Measurements from ENCODE around the gene C1orf53. TPM values are rescaled to one million over a fixed set of nuclear protein-coding genes. Genes with fewer than 3 reads are reported as not detected.
"Not testable (repeated sequence)": the region's sequence is repeated elsewhere in the genome, so short reads cannot be mapped to it uniquely, and the experiment has no call there.

C1orf53 gene
- total RNA-seq, 4 donors from 2014 or later, result 1.9 to 11.0 (median 5.0) TPM; not detected in 1

- H3K27me3 ChIP-seq, result no peaks in the 10 kb centered on the region
- no peaks in the 10 kb centered on the region for H3K4me1 ChIP-seq
- no peak for TF ChIP-seq POLR2A (IDR thresholded peaks at IDR 0.05)
- TF ChIP-seq CTCF (IDR thresholded peaks at IDR 0.05), result no peak
- H3K36me3 ChIP-seq, result no peaks in the 10 kb centered on the region
- intact Hi-C loops (cut with DNase I; ENCODE audit: low total_unique reads), result no loop called here
- DNase-seq, result no peak
- H3K27ac ChIP-seq, result no peak overlapping the region
- H3K9me3 ChIP-seq, result no peaks in the 10 kb centered on the region
- no peak overlapping the region for H3K4me3 ChIP-seq
These were observed 39.8 kb upstream of the C1orf53 start for GRCh38 chr1:197862671-197863070.

GRCh38 chr1:197865809-197866208 is 36.6 kb upstream of the C1orf53 start:
- Histone ChIP-seq H3K4me1 (no peaks in the 10 kb centered on the region), H3K9me3 (no peaks in the 10 kb centered on the region), H3K4me3 (no peak overlapping the region), H3K36me3 (no peaks in the 10 kb centered on the region), H3K27ac (no peak overlapping the region), H3K27me3 (no peaks in the 10 kb centered on the region)
- no peak for TF ChIP-seq CTCF (IDR thresholded peaks at IDR 0.05)
- TF ChIP-seq POLR2A (IDR thresholded peaks at IDR 0.05), result no peak
- DNase-seq, result no peak
- intact Hi-C loops (cut with DNase I; ENCODE audit: low total_unique reads), result no loop called here

GRCh38 chr1:197868751-197869489 is 33.5 kb upstream of the C1orf53 start:
- no peak overlapping the region for H3K4me3 ChIP-seq
- no peak for DNase-seq
- intact Hi-C loops (cut with DNase I; ENCODE audit: low total_unique reads), result no loop called here
- no peaks in the 10 kb centered on the region for H3K9me3 ChIP-seq
- TF ChIP-seq POLR2A (IDR thresholded peaks at IDR 0.05) (no peak), CTCF (IDR thresholded peaks at IDR 0.05) (peak in 2 of 4 experiments; percentile 10 to 23)
- H3K4me1 ChIP-seq, result no peaks in the 10 kb centered on the region
- no peak overlapping the region for H3K27ac ChIP-seq
- H3K36me3 ChIP-seq, result no peaks in the 10 kb centered on the region
- no peaks in the 10 kb centered on the region for H3K27me3 ChIP-seq

- Histone ChIP-seq H3K27me3 (no peaks in the 10 kb centered on the region), H3K9me3 (no peaks in the 10 kb centered on the region), H3K36me3 (no peaks in the 10 kb centered on the region), H3K27ac (no peak overlapping the region), H3K4me1 (no peaks in the 10 kb centered on the region), H3K4me3 (no peak overlapping the region)
- TF ChIP-seq POLR2A (IDR thresholded peaks at IDR 0.05) (no peak), CTCF (IDR thresholded peaks at IDR 0.05) (no peak)
- no peak for DNase-seq
- intact Hi-C loops (cut with DNase I; ENCODE audit: low total_unique reads), result no loop called here
These were observed 32.8 kb upstream of the C1orf53 start for GRCh38 chr1:197869490-197870077.

GRCh38 chr1:197876894-197877293 is 25.5 kb upstream of the C1orf53 start:
- no peaks in the 10 kb centered on the region for H3K36me3 ChIP-seq
- H3K27ac ChIP-seq, result no peak overlapping the region
- intact Hi-C loops (cut with DNase I; ENCODE audit: low total_unique reads), result no loop called here
- H3K9me3 ChIP-seq, result peaks cover 0 to 4% of the 10 kb centered on the region in 2 donors
- no peaks in the 10 kb centered on the region for H3K4me1 ChIP-seq
- DNase-seq, result no peak
- H3K27me3 ChIP-seq, result no peaks in the 10 kb centered on the region
- TF ChIP-seq POLR2A (IDR thresholded peaks at IDR 0.05) (no peak), CTCF (IDR thresholded peaks at IDR 0.05) (no peak)
- no peak overlapping the region for H3K4me3 ChIP-seq

GRCh38 chr1:197880385-197880784 is 22.0 kb upstream of the C1orf53 start:
- H3K27ac ChIP-seq; intact Hi-C loops (cut with DNase I; ENCODE audit: low total_unique reads); H3K9me3 ChIP-seq; DNase-seq; H3K4me1 ChIP-seq; H3K27me3 ChIP-seq; H3K36me3 ChIP-seq; H3K4me3 ChIP-seq: not testable (repeated sequence)

GRCh38 chr1:197882241-197882640 is 20.2 kb upstream of the C1orf53 start:
- H3K27ac ChIP-seq; DNase-seq; intact Hi-C loops (cut with DNase I; ENCODE audit: low total_unique reads); H3K9me3 ChIP-seq; H3K27me3 ChIP-seq; H3K36me3 ChIP-seq; H3K4me1 ChIP-seq; H3K4me3 ChIP-seq: not testable (repeated sequence)

All from uterus (tissue), 4 donors.